SU-DHL-6 (cell line): ENCODE results near the gene ELMO1.

Experiments
- H2AFZ ChIP-seq: fragments of 200-600 bp; sonication (generic); 2 replicates; pipeline ENCODE4 v1.6.1; 2014; ENCODE audit warnings: low read depth, mild to moderate bottlenecking, moderate library complexity, mixed read lengths, antibody characterized with exemption, low read length; ENCODE audit not compliant: severe bottlenecking
- H3F3A ChIP-seq: fragments of 200-600 bp; shearing (Covaris generic); 2 replicates; pipeline ENCODE4 v1.6.0; 2016; ENCODE audit warnings: antibody characterized with exemption, mild to moderate bottlenecking; ENCODE audit not compliant: insufficient read depth
- H3K27ac ChIP-seq: fragments of 200-600 bp; sonication (generic); 2 replicates; pipeline ENCODE4 v1.5.1; 2016; ENCODE audit warnings: low read depth, mild to moderate bottlenecking, low read length, moderate library complexity, mixed read lengths
- H3K27me3 ChIP-seq: fragments of 200-600 bp; sonication (generic), shearing (Covaris generic); 2 replicates; pipeline ENCODE4 v1.6.0; 2014; ENCODE audit warnings: mild to moderate bottlenecking, low read length
- H3K36me3 ChIP-seq: fragments of 200-600 bp; sonication (generic); 2 replicates; pipeline ENCODE4 v1.6.1; 2014; ENCODE audit warnings: mild to moderate bottlenecking, low read length, mixed read lengths
- H3K4me2 ChIP-seq: fragments of 300-600, 200-600 bp; shearing (Covaris generic), sonication (generic); 2 replicates; pipeline ENCODE4 v1.6.0; 2014; ENCODE audit warnings: low read length, low read depth, mild to moderate bottlenecking; ENCODE audit not compliant: poor library complexity, severe bottlenecking
- H3K4me3 ChIP-seq: fragments of 200-600 bp; sonication (generic); 2 replicates; pipeline ENCODE4 v1.5.1; 2014; ENCODE audit warnings: antibody characterized with exemption, low read length, mild to moderate bottlenecking, mixed read lengths; ENCODE audit not compliant: insufficient read depth, poor library complexity, severe bottlenecking
- H3K79me2 ChIP-seq: fragments of 200-600 bp; sonication (generic); 2 replicates; pipeline ENCODE4 v1.6.1; 2014; ENCODE audit warnings: mild to moderate bottlenecking, low read length, moderate library complexity; ENCODE audit not compliant: insufficient read depth
- H3K9ac ChIP-seq: fragments of 200-600 bp; sonication (generic); 2 replicates; pipeline ENCODE4 v1.7.0; 2014; ENCODE audit warnings: mild to moderate bottlenecking, low read length
- H3K9me2 ChIP-seq: fragments of 200-600 bp; sonication (generic); replicated peaks from 2 replicates; pipeline ENCODE4 v1.6.1; 2014; ENCODE audit warnings: low read length; ENCODE audit not compliant: insufficient read depth
- H3K9me3 ChIP-seq: fragments of 200-600 bp; sonication (generic); 2 replicates; pipeline ENCODE4 v1.6.1; 2014; ENCODE audit warnings: low read length, mixed read lengths; ENCODE audit not compliant: insufficient read depth
- H4K20me1 ChIP-seq: fragments of 200-600 bp; sonication (generic); 2 replicates; pipeline ENCODE4 v1.6.1; 2014; ENCODE audit warnings: low read depth, mild to moderate bottlenecking, antibody characterized with exemption, low read length, moderate library complexity, mixed read lengths
- EZH2phosphoT487 ChIP-seq: fragments of 200-600 bp; sonication (generic), shearing (Covaris generic); conservative IDR thresholded peaks from 2 replicates; pipeline ENCODE4 v1.6.1; 2018; ENCODE audit warnings: mild to moderate bottlenecking, antibody characterized with exemption, low read length, moderate library complexity, mixed read lengths
- TF ChIP-seq, protein P1 (sequence below): fragments of 200-600 bp; sonication (generic); IDR thresholded peaks from one replicate; pipeline ENCODE4 v1.5.1; 2017; ENCODE audit warnings: antibody characterized with exemption, mild to moderate bottlenecking, low read length, moderate library complexity; ENCODE audit not compliant: insufficient read depth, poor library complexity, severe bottlenecking

The ELMO1 gene

DNA sequence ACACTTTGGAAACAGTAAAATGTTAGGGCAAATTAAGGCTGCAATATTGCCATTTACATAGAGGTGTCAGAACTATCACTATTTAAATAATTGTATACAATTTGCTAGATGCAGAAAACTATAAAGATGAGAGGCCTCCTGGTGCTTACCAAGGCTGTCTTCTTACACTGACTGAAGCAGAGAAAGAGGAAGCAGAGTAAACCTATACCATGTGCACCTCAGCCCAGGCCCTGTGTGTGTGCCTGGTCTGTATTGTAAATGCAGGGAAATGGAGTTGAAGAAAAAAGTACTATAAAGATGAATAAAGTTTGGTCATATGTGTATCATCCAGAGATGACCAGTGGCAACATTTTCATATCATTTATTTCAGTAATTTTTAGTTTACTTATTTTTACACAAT is 29.2 kb downstream of the ELMO1 start:
- H3K4me2 ChIP-seq = no peak overlapping the region
- no peaks in the 10 kb centered on the region for H3K27me3 ChIP-seq
- H3K27ac ChIP-seq = no peak overlapping the region
- H2AFZ ChIP-seq = no peak overlapping the region
- TF ChIP-seq, protein P1, sequence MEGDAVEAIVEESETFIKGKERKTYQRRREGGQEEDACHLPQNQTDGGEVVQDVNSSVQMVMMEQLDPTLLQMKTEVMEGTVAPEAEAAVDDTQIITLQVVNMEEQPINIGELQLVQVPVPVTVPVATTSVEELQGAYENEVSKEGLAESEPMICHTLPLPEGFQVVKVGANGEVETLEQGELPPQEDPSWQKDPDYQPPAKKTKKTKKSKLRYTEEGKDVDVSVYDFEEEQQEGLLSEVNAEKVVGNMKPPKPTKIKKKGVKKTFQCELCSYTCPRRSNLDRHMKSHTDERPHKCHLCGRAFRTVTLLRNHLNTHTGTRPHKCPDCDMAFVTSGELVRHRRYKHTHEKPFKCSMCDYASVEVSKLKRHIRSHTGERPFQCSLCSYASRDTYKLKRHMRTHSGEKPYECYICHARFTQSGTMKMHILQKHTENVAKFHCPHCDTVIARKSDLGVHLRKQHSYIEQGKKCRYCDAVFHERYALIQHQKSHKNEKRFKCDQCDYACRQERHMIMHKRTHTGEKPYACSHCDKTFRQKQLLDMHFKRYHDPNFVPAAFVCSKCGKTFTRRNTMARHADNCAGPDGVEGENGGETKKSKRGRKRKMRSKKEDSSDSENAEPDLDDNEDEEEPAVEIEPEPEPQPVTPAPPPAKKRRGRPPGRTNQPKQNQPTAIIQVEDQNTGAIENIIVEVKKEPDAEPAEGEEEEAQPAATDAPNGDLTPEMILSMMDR = no peak
- TF ChIP-seq EZH2phosphoT487 = no peak
- no peaks in the 10 kb centered on the region for H4K20me1 ChIP-seq
- no peaks in the 10 kb centered on the region for H3F3A ChIP-seq
- H3K36me3 ChIP-seq = no peaks in the 10 kb centered on the region
- no peaks in the 10 kb centered on the region for H3K9me3 ChIP-seq
- H3K4me3 ChIP-seq = no peak overlapping the region
- no peaks in the 10 kb centered on the region for H3K79me2 ChIP-seq
- no peaks in the 10 kb centered on the region for H3K9me2 ChIP-seq
- no peak overlapping the region for H3K9ac ChIP-seq

DNA sequence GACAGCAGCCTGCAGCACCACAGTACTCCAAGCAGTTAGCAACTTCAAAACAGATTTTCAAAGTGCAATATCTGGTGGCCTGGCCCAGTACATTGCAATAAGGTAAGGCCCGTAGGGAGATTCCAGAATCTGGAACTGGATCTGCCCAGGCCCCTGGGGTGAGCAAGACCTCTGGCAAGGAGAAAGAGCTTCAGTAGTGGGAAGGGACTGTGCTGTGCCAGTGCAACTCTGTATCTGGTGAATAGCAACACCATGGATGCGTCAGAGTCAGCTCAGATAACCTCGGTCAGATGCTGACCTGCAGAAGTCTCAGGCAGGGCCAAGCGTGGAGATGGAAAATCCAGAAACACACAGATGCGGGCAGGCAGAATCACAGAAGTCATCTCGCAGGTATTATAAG is 30.3 kb downstream of the ELMO1 start:
- Histone ChIP-seq H3K9ac (no peak overlapping the region), H3K79me2 (no peaks in the 10 kb centered on the region), H3K9me3 (no peaks in the 10 kb centered on the region), H3K9me2 (no peaks in the 10 kb centered on the region), H2AFZ (no peak overlapping the region), H3F3A (no peaks in the 10 kb centered on the region), H4K20me1 (no peaks in the 10 kb centered on the region), H3K4me3 (no peak overlapping the region), H3K36me3 (no peaks in the 10 kb centered on the region), H3K27me3 (no peaks in the 10 kb centered on the region), H3K27ac (no peak overlapping the region), H3K4me2 (no peak overlapping the region)
- TF ChIP-seq, protein P1 = no peak
- TF ChIP-seq EZH2phosphoT487 = no peak

DNA sequence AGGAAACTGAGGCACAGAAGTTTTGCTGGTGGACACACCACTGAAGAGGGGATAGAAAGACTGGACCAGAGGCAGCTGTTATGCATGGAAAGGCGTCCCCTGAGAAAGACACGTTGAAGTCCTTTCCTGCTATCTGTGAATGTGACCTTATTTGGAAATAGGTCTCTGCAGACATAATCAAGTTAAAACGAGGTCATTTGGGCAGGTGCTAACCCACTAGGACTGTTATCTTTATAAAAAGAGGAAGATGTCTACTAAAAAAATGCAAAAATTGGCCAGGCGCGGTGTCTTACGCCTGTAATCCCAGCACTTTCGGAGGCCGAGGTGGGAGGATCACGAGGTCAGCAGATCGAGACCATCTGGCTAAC is 31.6 kb downstream of the ELMO1 start:
- Histone ChIP-seq H3K9me2 (no peaks in the 10 kb centered on the region), H3K4me2 (no peak overlapping the region), H4K20me1 (no peaks in the 10 kb centered on the region), H3K9ac (no peak overlapping the region), H3K79me2 (no peaks in the 10 kb centered on the region), H3K36me3 (no peaks in the 10 kb centered on the region), H3K27ac (no peak overlapping the region), H3K27me3 (no peaks in the 10 kb centered on the region), H3F3A (no peaks in the 10 kb centered on the region), H2AFZ (no peak overlapping the region), H3K9me3 (no peaks in the 10 kb centered on the region), H3K4me3 (no peak overlapping the region)
- TF ChIP-seq, protein P1 = no peak
- TF ChIP-seq EZH2phosphoT487 = no peak
